ENCODE measurements around the gene ADCY3. TPM values are rescaled to one million over a fixed set of nuclear protein-coding genes. Genes with fewer than 3 reads are reported as not detected.
A peak's percentile ranks its signal among the peaks of the same experiment; 100 is the strongest.

Gene ADCY3
- total and polyA plus RNA-seq, 9 of the 15 experiments (the other 6 are each of a cell fraction or from before 2014, with no cell fraction given) = 1.5 to 54.8 (median 26.3) TPM

GRCh38 chr2:24816884-24817283, 103.2 kb downstream of the ADCY3 start (continued):
- TF ChIP-seq CHD1 (IDR thresholded peaks at IDR 0.05; ENCODE audit: low read length) = no peak
- TF ChIP-seq CBFA2T3 (IDR thresholded peaks at IDR 0.05) = peak; percentile 20; the same call in 1 of the 2 replicates
- TF ChIP-seq DIDO1 (tag; IDR thresholded peaks at IDR 0.05; ENCODE audit: low read depth) = no peak
- TF ChIP-seq MAFG (tag; conservative IDR thresholded peaks at IDR 0.05) = peak; percentile 88
- TF ChIP-seq CREM (IDR thresholded peaks at IDR 0.05; ENCODE audit: low read depth) = peak; percentile 80
- TF ChIP-seq ZNF695 (CRISPR knock-in tag; IDR thresholded peaks at IDR 0.05) = no peak
- TF ChIP-seq FOSL1 (tag; conservative IDR thresholded peaks at IDR 0.05) = peak; percentile 90
- TF ChIP-seq MAX (CRISPR knock-in tag; IDR thresholded peaks at IDR 0.05) = no peak
- no peak for TF ChIP-seq NKRF (IDR thresholded peaks at IDR 0.05; ENCODE audit: borderline replicate concordance)
- TF ChIP-seq JUNB (CRISPR knock-in tag; conservative IDR thresholded peaks at IDR 0.05) = no peak
- TF ChIP-seq DPF2 (IDR thresholded peaks at IDR 0.05) = peak; percentile 79
- no peak for TF ChIP-seq EZH2 (IDR thresholded peaks at IDR 0.05; ENCODE audit: borderline replicate concordance, low read depth, low read length)
- TF ChIP-seq HNRNPLL (IDR thresholded peaks at IDR 0.05; ENCODE audit: low read depth, low read length, poor library complexity, severe bottlenecking) = no peak
- no peak for TF ChIP-seq RAD51 (IDR thresholded peaks at IDR 0.05; ENCODE audit: borderline replicate concordance, low read depth)
- peak; percentile 61 for TF ChIP-seq PKNOX1 (IDR thresholded peaks at IDR 0.05)
- peak; percentile 65 for TF ChIP-seq ATF3 (IDR thresholded peaks at IDR 0.05)
- TF ChIP-seq ATF3 (CRISPR knock-in tag; conservative IDR thresholded peaks at IDR 0.05) = no peak
- no peak for TF ChIP-seq ZNF41 (CRISPR knock-in tag; conservative IDR thresholded peaks at IDR 0.05)
